Spleen (tissue), 7 donors: Measurements from ENCODE around the gene CROCC2.
A peak's percentile ranks its signal among the peaks of the same experiment; 100 is the strongest.

Experiments
- CTCF ChIP-seq, 11 experiments: fragments of 200-600 bp in 7 of 11; fragments of 450-650 bp in 4 of 11; sonication (generic) in 4 of 11; IDR thresholded peaks in 8 of 11; conservative IDR thresholded peaks in 3 of 11; 1 replicate in 7 of 11; 2 replicates in 4 of 11; pipeline versions ENCODE4 v1.4.0 to v1.8.0; 2016 to 2021; ENCODE audit warnings: antibody characterized with exemption in 11 of 11, inconsistent platforms in 4 of 11, mild to moderate bottlenecking in 1 of 11
- POLR2A ChIP-seq, 3 donors: fragments of 450-650 bp; IDR thresholded peaks; one replicate each; pipeline ENCODE4 v1.5.1; 2017; ENCODE audit warnings: antibody characterized with exemption in 3 of 3, mild to moderate bottlenecking in 1 of 3
- POLR2AphosphoS5 ChIP-seq, 3 donors: sonication (generic); formaldehyde crosslinking; IDR thresholded peaks; one replicate each; pipeline ENCODE4 v1.5.1; 2017; ENCODE audit warnings: antibody characterized with exemption in 3 of 3
- donor health status: DM: no; HTN: no; CAD: no; lungs with moderate emphysema.
- donor health status: DM: no; HTN: no; CAD: no.
- donor health status: DM: no; HTN: no; CAD: no.

- TF ChIP-seq CTCF (IDR thresholded peaks at IDR 0.05 in 8 of 11, conservative IDR thresholded peaks at IDR 0.05 in 3 of 11), result peak in 1 of 11 experiments; percentile 10
- TF ChIP-seq POLR2AphosphoS5 (IDR thresholded peaks at IDR 0.05), result no peak
- TF ChIP-seq POLR2A (IDR thresholded peaks at IDR 0.05), result no peak
Observed at GRCh38 chr2:240968731-240969624, 62.8 kb downstream of the CROCC2 start.
